OCI-LY3 (cell line): ENCODE measurements around the gene TACR1.

Experiments
- H2AFZ ChIP-seq: fragments of 200-600, 300-600 bp; shearing (Covaris generic); 2 replicates; pipeline ENCODE4 v1.6.0; 2014; ENCODE audit warnings: antibody characterized with exemption, low read depth, low read length
- H3K27ac ChIP-seq: fragments of 200-600, 300-600 bp; sonication (generic); 2 replicates; pipeline ENCODE4 v1.5.1; 2014; ENCODE audit warnings: mild to moderate bottlenecking, low read length, moderate library complexity, mixed read lengths
- H3K27me3 ChIP-seq: fragments of 200-600, 300-600 bp; sonication (generic); 2 replicates; pipeline ENCODE4 v1.6.1; 2014; ENCODE audit warnings: low read depth, low read length, mixed read lengths
- H3K36me3 ChIP-seq: fragments of 200-600, 300-600 bp; sonication (generic); replicated peaks from 2 replicates; pipeline ENCODE3; 2014; ENCODE audit warnings: low read depth, low read length, mixed read lengths
- H3K4me1 ChIP-seq: fragments of 300-600, 200-600 bp; sonication (generic); 2 replicates; pipeline ENCODE4 v1.6.1; 2014; ENCODE audit warnings: low read length, mixed read lengths
- H3K4me2 ChIP-seq: fragments of 200-600, 300-600 bp; sonication (generic); 2 replicates; pipeline ENCODE4 v1.6.1; 2014; ENCODE audit warnings: low read length, mixed read lengths
- H3K4me3 ChIP-seq: fragments of 300-600, 200-600 bp; sonication (generic); 2 replicates; pipeline ENCODE4 v1.5.1; 2014; ENCODE audit warnings: antibody characterized with exemption, mild to moderate bottlenecking, low read length, moderate library complexity
- H3K79me2 ChIP-seq: fragments of 300-600, 200-600 bp; shearing (Covaris generic); 2 replicates; pipeline ENCODE4 v1.6.1; 2014; ENCODE audit warnings: mild to moderate bottlenecking, low read length, mixed read lengths
- H3K9ac ChIP-seq: fragments of 300-600, 200-600 bp; shearing (Covaris generic); 2 replicates; pipeline ENCODE4 v1.6.0; 2014; ENCODE audit warnings: mild to moderate bottlenecking, low read length, moderate library complexity
- H3K9me3 ChIP-seq: fragments of 200-600, 300-600 bp; shearing (Covaris generic); 2 replicates; pipeline ENCODE4 v1.6.1; 2014; ENCODE audit warnings: low read length, mixed read lengths; ENCODE audit not compliant: insufficient read depth
- H4K20me1 ChIP-seq: fragments of 200-600, 300-600 bp; sonication (generic); 2 replicates; pipeline ENCODE4 v1.6.1; 2016; ENCODE audit warnings: low read length, mixed read lengths; ENCODE audit not compliant: insufficient read depth
- EZH2phosphoT487 ChIP-seq: fragments of 200-600 bp; shearing (Covaris generic); IDR thresholded peaks from 2 replicates; pipeline ENCODE4 v1.6.1; 2018; ENCODE audit warnings: antibody characterized with exemption, mixed run types, low read depth
- TF ChIP-seq, protein P1 (sequence below): fragments of 200-600, 300-600 bp; sonication (generic); IDR thresholded peaks from 2 replicates; pipeline ENCODE4 v1.5.1; 2014; ENCODE audit warnings: antibody characterized with exemption, low read length, low read depth

Gene TACR1

GRCh38 chr2:75006041-75006440 is 193.3 kb downstream of the TACR1 start:
- Histone ChIP-seq H3K79me2 (no peaks in the 10 kb centered on the region), H2AFZ (no peak overlapping the region), H3K9me3 (no peaks in the 10 kb centered on the region), H3K36me3 (no peaks in the 10 kb centered on the region), H3K9ac (no peak overlapping the region), H3K27me3 (no peaks in the 10 kb centered on the region), H3K4me1 (no peaks in the 10 kb centered on the region), H4K20me1 (no peaks in the 10 kb centered on the region), H3K4me3 (no peak overlapping the region), H3K27ac (no peak overlapping the region), H3K4me2 (no peak overlapping the region)
- TF ChIP-seq EZH2phosphoT487: no peak
- TF ChIP-seq, protein P1, sequence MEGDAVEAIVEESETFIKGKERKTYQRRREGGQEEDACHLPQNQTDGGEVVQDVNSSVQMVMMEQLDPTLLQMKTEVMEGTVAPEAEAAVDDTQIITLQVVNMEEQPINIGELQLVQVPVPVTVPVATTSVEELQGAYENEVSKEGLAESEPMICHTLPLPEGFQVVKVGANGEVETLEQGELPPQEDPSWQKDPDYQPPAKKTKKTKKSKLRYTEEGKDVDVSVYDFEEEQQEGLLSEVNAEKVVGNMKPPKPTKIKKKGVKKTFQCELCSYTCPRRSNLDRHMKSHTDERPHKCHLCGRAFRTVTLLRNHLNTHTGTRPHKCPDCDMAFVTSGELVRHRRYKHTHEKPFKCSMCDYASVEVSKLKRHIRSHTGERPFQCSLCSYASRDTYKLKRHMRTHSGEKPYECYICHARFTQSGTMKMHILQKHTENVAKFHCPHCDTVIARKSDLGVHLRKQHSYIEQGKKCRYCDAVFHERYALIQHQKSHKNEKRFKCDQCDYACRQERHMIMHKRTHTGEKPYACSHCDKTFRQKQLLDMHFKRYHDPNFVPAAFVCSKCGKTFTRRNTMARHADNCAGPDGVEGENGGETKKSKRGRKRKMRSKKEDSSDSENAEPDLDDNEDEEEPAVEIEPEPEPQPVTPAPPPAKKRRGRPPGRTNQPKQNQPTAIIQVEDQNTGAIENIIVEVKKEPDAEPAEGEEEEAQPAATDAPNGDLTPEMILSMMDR: no peak

DNA sequence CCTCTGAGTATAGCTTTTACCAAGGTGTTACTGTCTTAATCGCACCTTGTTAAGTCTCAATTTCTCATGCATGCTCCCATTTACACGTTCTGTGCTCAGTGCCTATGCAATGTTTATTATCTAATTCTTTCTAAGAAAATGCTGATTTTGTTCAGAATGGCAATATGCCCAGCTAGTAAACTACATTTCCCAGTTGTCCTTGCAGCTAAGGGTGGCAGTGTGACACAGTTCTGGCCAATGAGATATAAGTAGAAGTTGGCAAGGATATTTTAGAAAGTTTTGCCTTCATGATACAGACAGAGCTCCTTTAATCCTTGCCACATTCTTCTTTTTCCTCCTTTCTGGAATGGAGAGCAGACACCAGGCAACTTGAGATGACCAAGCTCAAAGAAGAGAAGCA is 195.5 kb downstream of the TACR1 start:
- TF ChIP-seq, protein P1: no peak
- no peak for TF ChIP-seq EZH2phosphoT487
- H2AFZ ChIP-seq: no peak overlapping the region

DNA sequence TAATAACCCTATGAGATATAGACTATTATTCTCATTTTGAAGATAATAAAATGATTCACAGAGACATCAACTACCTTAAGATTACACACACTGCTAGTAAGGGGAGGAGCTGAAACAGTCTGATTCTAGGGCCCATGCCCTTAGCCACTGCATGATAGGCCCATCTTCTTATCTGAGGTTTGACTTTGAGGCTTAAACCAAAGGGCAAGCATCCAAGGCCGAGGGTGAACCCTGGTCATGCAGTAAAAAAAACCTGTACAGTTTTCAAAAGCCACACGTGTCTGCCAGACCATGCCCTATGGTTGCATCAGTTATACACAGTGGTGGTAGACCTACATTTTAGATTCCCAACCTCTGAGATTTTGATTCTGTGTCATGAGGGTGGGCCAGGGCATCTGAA is 196.0 kb downstream of the TACR1 start:
- TF ChIP-seq EZH2phosphoT487: no peak
- TF ChIP-seq, protein P1: no peak
- no peak overlapping the region for H3K4me3 ChIP-seq
- no peak overlapping the region for H3K4me2 ChIP-seq
- H3K27ac ChIP-seq: no peak overlapping the region
- no peaks in the 10 kb centered on the region for H3K27me3 ChIP-seq
- no peaks in the 10 kb centered on the region for H3K79me2 ChIP-seq
- H2AFZ ChIP-seq: no peak overlapping the region
- H4K20me1 ChIP-seq: no peaks in the 10 kb centered on the region
- H3K4me1 ChIP-seq: no peaks in the 10 kb centered on the region
- H3K36me3 ChIP-seq: no peaks in the 10 kb centered on the region
- H3K9ac ChIP-seq: no peak overlapping the region
- no peaks in the 10 kb centered on the region; the same call in 1 of the 2 replicates for H3K9me3 ChIP-seq

More for the DNA sequence above, 195.5 kb downstream of the TACR1 start:
- Histone ChIP-seq H3K79me2 (no peaks in the 10 kb centered on the region), H3K36me3 (no peaks in the 10 kb centered on the region), H3K27ac (no peak overlapping the region), H3K9ac (no peak overlapping the region), H4K20me1 (no peaks in the 10 kb centered on the region), H3K27me3 (no peaks in the 10 kb centered on the region), H3K4me3 (no peak overlapping the region), H3K4me2 (no peak overlapping the region), H3K9me3 (no peaks in the 10 kb centered on the region; the same call in 1 of the 2 replicates), H3K4me1 (no peaks in the 10 kb centered on the region)

DNA sequence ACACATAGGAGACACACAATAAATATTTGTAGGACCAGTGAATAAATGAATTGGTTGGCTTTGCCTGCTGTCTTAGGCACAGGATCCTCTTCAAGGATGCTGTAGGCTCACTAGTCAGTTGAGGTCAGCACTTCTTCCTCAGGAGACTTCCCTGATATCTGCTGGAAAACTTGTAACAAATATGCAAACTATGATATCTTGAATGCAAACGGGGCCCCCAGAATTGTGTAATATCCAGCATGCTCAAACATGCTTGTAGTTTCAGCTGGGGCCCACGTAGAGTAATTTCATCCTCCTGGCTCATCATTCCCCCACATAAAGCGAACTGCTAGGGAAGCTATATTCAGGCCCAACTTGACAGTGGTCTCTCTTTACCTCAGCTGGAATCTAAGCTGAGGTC is 197.3 kb downstream of the TACR1 start:
- Histone ChIP-seq H3K4me3 (no peak overlapping the region), H2AFZ (no peak overlapping the region)

More for the DNA sequence above, 197.3 kb downstream of the TACR1 start:
- H4K20me1 ChIP-seq: no peaks in the 10 kb centered on the region
- H3K4me1 ChIP-seq: no peaks in the 10 kb centered on the region
- no peaks in the 10 kb centered on the region for H3K79me2 ChIP-seq
- H3K9me3 ChIP-seq: no peaks in the 10 kb centered on the region; the same call in 1 of the 2 replicates
- TF ChIP-seq, protein P1: no peak
- TF ChIP-seq EZH2phosphoT487: no peak
- no peaks in the 10 kb centered on the region for H3K27me3 ChIP-seq
- H3K4me2 ChIP-seq: no peak overlapping the region
- no peaks in the 10 kb centered on the region for H3K36me3 ChIP-seq
- H3K9ac ChIP-seq: no peak overlapping the region
- H3K27ac ChIP-seq: no peak overlapping the region
